HepG2 (cell line): Measurements from ENCODE around the gene POGLUT2.

Source experiments
- BHLHE40 ChIP-seq: IDR thresholded peaks from 2 replicates; pipeline ENCODE4 v1.6.1; 2011; ENCODE audit warnings: low read length, improper control_type of control experiment
- CTCF ChIP-seq: sonication (generic); formaldehyde crosslinking; IDR thresholded peaks from 2 replicates; pipeline ENCODE4 v1.5.0; 2020; ENCODE audit warnings: mild to moderate bottlenecking, missing genetic modification reagents, moderate library complexity
- EZH2 ChIP-seq: conservative IDR thresholded peaks from 2 replicates; pipeline ENCODE4 v1.6.1; 2012; ENCODE audit warnings: mild to moderate bottlenecking, low read depth, low read length, moderate library complexity
- GMEB2 ChIP-seq: IDR thresholded peaks from 2 replicates; pipeline ENCODE4 v1.6.1; 2016; ENCODE audit warnings: missing biosample characterization, missing genetic modification reagents, low read depth
- NFE2L1 ChIP-seq: sonication (generic); formaldehyde crosslinking; IDR thresholded peaks from 2 replicates; pipeline ENCODE4 v1.4.0; 2020; ENCODE audit warnings: missing genetic modification reagents, mild to moderate bottlenecking, borderline replicate concordance
- NFIC ChIP-seq: IDR thresholded peaks from 2 replicates; pipeline ENCODE4 v1.6.1; 2012; ENCODE audit warnings: mild to moderate bottlenecking, low read length, inconsistent platforms
- SP2 ChIP-seq: sonication (generic); formaldehyde crosslinking; IDR thresholded peaks from 2 replicates; pipeline ENCODE4 v1.5.1; 2020; ENCODE audit warnings: mild to moderate bottlenecking, missing genetic modification reagents

GRCh38 chr13:102774591-102775520 is 23.9 kb downstream of the POGLUT2 start:
- TF ChIP-seq SP2: no peak
- no peak for TF ChIP-seq EZH2
- no peak for TF ChIP-seq CTCF (CRISPR knock-in tag)
- TF ChIP-seq NFIC: no peak
- TF ChIP-seq NFE2L1 (CRISPR knock-in tag): no peak
- no peak for TF ChIP-seq BHLHE40
- no peak for TF ChIP-seq GMEB2 (CRISPR knock-in tag)
